ENCODE data around the gene MCRIP2.

Gene MCRIP2

DNA sequence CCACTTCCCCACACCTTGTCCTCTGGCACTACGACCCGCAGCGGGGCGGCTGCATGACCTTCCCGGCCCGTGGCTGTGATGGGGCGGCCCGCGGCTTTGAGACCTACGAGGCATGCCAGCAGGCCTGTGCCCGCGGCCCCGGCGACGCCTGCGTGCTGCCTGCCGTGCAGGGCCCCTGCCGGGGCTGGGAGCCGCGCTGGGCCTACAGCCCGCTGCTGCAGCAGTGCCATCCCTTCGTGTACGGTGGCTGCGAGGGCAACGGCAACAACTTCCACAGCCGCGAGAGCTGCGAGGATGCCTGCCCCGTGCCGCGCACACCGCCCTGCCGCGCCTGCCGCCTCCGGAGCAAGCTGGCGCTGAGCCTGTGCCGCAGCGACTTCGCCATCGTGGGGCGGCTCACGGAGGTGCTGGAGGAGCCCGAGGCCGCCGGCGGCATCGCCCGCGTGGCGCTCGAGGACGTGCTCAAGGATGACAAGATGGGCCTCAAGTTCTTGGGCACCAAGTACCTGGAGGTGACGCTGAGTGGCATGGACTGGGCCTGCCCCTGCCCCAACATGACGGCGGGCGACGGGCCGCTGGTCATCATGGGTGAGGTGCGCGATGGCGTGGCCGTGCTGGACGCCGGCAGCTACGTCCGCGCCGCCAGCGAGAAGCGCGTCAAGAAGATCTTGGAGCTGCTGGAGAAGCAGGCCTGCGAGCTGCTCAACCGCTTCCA lies 8.1 kb upstream of the MCRIP2 start:
- DNase-seq = no peak

GRCh38 chr16:634051-634670 lies 7.5 kb upstream of the MCRIP2 start:
- no peak for DNase-seq

DNA sequence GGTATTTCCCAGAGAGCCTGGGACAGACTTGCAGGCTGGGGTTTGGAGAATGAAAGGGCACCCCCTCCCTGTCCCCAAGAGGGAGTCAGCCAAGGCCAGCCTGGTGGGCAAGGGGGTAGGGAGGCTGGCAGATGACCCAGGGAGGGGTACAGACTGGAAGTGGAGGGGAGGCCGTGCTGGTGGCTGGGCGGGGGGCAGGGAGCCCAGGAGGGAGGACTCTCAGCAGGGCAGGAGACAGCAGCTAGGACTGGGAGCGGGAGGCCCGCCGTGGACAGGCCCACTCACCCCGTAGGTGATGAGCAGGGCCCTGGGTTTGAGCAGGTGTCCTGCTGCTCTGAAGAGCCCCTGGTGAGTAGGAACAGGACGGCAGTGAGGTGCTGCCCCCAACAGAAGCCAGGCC lies 6.6 kb upstream of the MCRIP2 start:
- no peak for DNase-seq

- no peak for DNase-seq
Observed at GRCh38 chr16:635573-636205, 5.9 kb upstream of the MCRIP2 start.

- peak; percentile 78 for DNase-seq
Observed at GRCh38 chr16:636206-637080, 5.2 kb upstream of the MCRIP2 start, which contains the start of gene METTL26. METTL26 (minus strand) TSS chr16:636305; CDS start chr16:636290, 15 bp downstream.

DNA sequence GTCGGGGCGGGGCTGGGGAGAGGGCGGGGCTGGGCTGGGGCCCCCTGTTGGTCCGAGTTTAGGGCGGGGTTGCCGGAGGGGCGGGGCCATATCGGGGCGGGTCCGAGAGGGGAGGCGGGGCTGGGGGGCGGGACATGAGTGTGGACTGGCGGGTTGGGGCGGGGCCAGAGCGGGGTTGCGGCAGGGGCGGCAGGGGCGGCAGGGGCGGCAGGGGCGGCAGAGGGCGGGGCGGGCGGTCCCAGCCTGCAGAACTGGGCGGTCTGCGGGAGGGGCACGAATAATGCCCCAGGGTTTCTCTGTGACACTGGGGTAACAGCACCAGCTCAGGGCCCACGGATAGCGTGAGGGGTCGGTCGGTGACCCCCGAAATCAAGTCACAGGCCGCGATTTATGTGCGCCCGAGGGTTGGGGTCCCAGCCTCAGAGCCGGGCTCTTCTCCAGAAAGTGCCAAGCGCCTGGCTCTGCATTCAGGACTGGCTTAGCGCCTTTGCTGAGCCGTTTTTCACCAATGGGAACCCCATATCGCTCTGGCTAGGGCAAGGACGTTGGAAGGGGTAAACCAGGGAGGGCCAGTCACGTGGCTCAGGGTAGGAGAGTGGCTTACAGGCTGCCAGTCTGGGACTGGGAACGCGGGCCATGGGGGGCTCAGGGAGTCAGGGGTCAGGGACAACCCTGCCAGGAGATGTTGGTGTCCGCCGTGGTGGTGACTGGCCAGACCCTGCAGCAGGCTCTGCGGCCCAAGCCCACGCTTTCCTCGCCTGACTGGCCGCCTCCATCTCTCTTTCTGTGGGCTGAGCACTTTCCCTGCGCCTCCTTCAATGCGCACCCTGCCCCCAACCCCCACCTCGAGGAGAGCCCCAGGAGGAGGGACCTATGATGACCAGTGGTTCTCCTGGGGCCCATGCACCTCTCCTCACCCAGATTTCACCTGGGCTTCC lies 4.3 kb upstream of the MCRIP2 start:
- DNase-seq = no peak

- DNase-seq = no peak
Observed at GRCh38 chr16:638034-638543, 3.5 kb upstream of the MCRIP2 start.

DNA sequence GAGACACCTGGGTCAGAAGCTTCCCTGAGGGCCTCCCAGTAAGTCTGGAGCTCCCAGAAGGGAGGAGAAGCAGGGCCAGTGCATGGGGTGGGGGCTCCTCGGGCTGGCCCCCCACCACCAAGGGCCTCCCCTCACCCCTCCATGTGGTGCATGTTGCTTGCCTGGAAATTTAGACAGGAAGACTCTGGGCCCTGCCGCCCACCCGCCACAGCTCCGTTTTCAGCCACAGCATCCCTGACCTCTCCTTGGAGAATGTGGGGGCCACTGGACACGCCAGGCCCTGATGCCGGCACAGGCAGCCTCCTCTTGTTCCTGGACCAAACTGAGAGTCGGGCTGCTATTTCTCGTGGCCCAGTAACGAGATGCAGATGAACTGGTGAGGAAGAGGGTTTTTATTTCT lies 2.8 kb upstream of the MCRIP2 start:
- DNase-seq = no peak

GRCh38 chr16:640614-641013 lies 1.0 kb upstream of the MCRIP2 start:
- DNase-seq = no peak

- DNase-seq = no peak
Observed at GRCh38 chr16:642189-643049, 791 bp downstream of the MCRIP2 start.

DNA sequence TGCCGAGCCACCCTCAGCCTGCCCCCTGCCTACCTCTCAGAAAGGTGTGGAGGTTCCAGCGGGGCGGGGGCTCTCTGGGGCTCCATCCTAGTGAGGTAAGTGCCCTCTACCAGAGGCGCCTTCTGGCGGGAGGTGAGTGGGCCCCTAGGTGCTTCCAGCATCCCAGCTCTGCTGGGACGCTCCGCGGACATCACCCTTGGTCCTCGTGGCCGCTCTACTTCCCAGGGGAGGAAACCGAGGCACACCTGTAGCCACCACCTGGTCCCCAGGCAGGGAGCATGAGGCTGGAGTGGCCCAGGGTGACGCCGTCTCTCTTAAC lies 1.4 kb downstream of the MCRIP2 start:
- no peak for DNase-seq

DNA sequence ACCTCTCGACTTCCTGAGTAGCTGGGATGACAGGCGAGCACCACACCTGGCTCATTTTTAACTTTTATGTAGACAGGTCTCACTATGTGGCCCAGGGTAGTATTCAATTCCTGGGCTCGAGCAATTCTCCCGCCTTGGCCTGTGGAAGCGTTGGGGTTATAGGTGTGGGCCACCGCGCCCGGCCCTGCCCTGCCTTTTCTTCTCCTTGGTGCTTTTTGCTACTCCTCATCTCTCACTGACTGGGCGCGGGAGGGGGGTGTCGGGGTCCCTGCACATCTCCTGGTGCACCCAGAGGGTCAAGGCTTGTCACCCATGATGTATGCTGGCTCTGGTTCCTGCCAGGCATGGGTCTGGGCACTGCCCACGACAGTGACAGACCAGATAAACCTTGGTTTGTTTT lies 2.9 kb downstream of the MCRIP2 start:
- no peak for DNase-seq

DNA sequence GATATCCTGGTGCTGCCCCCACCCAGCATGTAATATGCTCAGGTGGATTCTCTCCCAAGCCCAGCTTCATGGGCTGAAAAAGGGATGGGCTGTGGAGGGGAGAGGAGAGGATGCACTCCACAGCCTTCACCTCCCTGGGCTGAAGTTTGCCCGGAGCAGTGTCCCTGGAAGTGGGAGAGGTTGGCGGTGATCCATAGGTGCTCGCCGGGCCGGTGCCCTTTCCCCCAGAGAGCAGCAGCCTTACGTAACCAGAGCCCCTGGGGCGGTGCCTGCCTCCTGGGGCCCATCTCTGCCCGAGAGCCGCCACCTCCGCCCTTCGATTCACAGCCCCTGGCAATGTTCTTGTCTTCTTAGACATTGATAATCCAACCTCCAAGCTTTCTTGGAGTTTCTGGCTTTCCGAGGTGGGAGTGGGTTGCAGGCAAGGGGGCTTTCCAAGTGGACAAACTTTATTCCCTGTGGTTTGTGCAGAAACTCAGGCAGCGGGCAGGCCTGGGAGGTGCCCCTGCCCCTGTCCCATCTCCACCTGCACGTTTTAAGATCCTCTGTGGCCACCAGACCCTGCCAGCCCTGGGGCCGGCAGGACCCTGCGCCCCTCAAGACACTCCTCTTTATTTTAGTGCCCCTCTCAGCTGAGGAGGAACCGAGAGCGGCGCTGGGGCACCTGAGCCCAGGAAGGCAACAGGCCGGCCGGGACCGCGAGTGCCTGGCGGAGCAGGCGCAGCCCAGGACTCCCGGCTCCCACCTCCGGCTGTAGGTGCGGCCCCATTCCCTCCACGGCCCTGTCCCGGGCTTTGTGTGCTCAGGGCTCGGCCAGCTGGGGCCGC lies 4.4 kb downstream of the MCRIP2 start:
- no peak for DNase-seq

DNA sequence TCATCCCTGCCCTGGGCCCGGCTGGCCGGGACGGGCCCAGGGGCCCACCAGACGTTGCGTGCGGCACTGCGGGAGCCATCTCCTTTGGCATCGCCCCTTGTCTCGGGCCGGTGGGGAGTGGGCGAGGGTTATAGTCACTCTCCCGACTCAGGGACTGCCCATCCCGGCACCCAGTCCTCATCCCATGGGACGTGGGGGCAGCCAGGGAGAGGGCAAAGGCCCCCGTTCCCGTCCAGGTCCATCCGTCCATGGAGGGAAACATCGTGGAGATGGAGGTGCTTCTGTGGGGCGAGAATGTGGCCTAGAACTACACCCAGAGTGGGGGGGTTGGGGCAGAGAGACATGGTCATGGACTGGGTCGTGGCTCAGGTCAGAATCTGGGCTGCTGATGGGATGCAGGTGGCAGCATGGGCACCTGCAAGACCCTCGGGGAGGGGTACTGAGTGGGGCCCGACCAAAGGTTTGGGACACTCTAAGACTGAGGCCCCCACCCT lies 5.1 kb downstream of the MCRIP2 start:
- DNase-seq = no peak

- no peak for DNase-seq
Observed at GRCh38 chr16:647173-647902, 5.7 kb downstream of the MCRIP2 start.

DNA sequence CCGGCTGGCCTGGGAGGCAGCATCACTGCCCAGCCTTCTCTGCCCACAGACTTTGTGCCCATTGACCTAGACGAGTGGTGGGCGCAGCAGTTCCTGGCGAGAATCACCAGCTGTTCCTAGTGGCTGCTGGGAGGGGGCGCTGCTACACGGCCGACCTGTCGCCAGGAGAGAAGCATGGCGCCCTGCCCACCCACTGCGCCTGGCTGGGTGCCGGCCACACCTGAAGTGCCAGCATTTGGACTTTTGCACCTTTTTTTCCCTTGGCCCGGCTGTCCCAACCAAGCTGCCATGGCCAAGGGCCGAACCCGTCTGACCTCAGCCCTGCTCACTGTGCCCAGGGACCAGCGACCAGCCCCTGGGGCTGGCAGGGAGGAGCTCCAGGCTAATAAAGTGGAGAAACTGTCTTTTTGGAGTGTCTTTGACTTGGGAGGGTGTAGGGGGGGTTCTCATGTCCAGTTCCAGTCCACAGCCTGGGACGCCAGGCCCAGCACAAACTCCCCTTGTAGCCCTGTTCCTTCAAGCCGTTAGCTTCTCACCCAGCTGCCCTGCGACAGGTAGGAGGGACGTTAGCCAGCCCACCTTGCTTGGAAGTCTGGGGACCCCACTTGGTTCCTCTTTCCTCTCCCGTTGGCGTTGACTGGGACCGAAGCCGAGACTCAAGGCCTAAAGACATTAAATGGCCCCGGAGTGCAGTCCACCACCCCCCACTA lies 6.6 kb downstream of the MCRIP2 start:
- DNase-seq = peak; percentile 11

DNA sequence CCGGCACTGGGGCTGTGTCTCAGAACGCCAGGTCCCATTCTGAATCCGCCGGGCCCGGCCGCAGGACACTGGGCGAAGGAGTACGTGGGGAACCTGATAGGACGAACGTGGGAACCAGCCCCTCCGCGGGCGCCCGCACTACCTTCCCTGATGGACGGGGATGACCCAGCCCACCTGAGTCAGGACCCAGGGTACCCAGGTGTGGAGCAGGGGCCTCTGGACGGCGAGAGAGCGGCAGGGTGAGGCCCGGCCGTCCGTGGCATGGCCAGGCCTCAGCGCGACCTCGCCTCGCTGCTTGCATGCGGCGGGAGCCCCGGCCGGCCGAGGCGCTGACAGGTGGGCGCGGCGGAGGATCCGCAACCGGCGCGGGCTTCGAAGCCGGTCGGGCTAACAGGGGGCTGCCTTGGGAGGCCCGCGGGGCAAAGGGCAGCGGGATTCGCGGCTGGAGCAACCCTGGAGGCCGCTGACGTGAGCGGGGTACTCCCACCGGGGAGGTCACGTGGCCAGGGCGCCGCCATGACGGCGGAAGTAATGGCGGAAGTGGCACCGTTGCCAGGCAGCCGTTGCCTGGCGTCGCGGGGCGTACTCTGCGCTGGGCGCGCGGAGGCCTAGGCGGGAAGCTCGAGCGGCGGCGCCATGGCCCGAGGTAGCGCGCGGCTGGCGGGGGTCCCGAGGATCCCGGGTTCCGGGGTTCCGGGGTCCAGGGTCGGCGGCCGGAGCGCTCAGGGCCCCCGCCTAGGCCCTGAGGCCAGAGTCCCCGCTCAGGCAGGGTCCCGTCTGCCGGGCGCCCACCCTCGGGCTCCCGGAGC lies 7.4 kb downstream of the MCRIP2 start, which contains the start of gene WDR90:
WDR90 (plus strand) TSS at position 585 of the 809 bp plus-strand sequence; CDS start at position 637, 52 bp downstream.
- peak; percentile 30 for DNase-seq

Data from NCI-H2029 treated with DMSO at 0.1 percent for 48 hours (cell line).